Nephron (organoid): ENCODE data around the gene DST.
A peak's percentile ranks its signal among the peaks of the same experiment; 100 is the strongest.

Experiments used
- H3K27ac Mint-ChIP-seq, 3 experiments: 2 replicates each; pipeline ENCODE4 v1.8.0; 2020; ENCODE audit warnings: mixed read lengths in 3 of 3, mild to moderate bottlenecking in 2 of 3, moderate library complexity in 1 of 3
- H3K27me3 Mint-ChIP-seq: 2 replicates; pipeline ENCODE4 v1.8.0; 2021; ENCODE audit warnings: low read depth, mild to moderate bottlenecking, moderate library complexity, mixed read lengths
- H3K36me3 Mint-ChIP-seq: 2 replicates; pipeline ENCODE4 v1.8.0; 2020; ENCODE audit warnings: low read depth, mixed read lengths
- H3K4me1 Mint-ChIP-seq: 2 replicates; pipeline ENCODE4 v1.8.0; 2020; ENCODE audit warnings: mixed read lengths
- H3K4me3 Mint-ChIP-seq, 3 experiments: 2 replicates each; pipeline ENCODE4 v1.8.0; 2020; ENCODE audit warnings: mild to moderate bottlenecking in 3 of 3, mixed read lengths in 3 of 3, moderate library complexity in 2 of 3
- H3K9me3 Mint-ChIP-seq: 2 replicates; pipeline ENCODE4 v1.8.0; 2020; ENCODE audit warnings: mixed read lengths
- TF ChIP-seq, protein P1 (sequence below), 3 experiments: fragments of 200-600 bp; sonication (generic); IDR thresholded peaks; one replicate each; pipeline ENCODE4 v1.5.0; 2021; ENCODE audit warnings: antibody characterized with exemption in 3 of 3; ENCODE audit not compliant: unreplicated experiment in 3 of 3

DST gene

GRCh38 chr6:56433119-56433518 lies 209.6 kb downstream of the DST start:
- no peaks in the 10 kb centered on the region for H3K36me3 Mint-ChIP-seq
- TF ChIP-seq, protein P1, sequence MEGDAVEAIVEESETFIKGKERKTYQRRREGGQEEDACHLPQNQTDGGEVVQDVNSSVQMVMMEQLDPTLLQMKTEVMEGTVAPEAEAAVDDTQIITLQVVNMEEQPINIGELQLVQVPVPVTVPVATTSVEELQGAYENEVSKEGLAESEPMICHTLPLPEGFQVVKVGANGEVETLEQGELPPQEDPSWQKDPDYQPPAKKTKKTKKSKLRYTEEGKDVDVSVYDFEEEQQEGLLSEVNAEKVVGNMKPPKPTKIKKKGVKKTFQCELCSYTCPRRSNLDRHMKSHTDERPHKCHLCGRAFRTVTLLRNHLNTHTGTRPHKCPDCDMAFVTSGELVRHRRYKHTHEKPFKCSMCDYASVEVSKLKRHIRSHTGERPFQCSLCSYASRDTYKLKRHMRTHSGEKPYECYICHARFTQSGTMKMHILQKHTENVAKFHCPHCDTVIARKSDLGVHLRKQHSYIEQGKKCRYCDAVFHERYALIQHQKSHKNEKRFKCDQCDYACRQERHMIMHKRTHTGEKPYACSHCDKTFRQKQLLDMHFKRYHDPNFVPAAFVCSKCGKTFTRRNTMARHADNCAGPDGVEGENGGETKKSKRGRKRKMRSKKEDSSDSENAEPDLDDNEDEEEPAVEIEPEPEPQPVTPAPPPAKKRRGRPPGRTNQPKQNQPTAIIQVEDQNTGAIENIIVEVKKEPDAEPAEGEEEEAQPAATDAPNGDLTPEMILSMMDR (IDR thresholded peaks at IDR 0.05; ENCODE audit: unreplicated experiment in 3 of 3) = no peak
- H3K27ac Mint-ChIP-seq = no peak overlapping the region
- no peak overlapping the region for H3K4me3 Mint-ChIP-seq
- H3K9me3 Mint-ChIP-seq = peaks cover 19% of the 10 kb centered on the region
- no peaks in the 10 kb centered on the region for H3K4me1 Mint-ChIP-seq
- H3K27me3 Mint-ChIP-seq = no peaks in the 10 kb centered on the region

DNA sequence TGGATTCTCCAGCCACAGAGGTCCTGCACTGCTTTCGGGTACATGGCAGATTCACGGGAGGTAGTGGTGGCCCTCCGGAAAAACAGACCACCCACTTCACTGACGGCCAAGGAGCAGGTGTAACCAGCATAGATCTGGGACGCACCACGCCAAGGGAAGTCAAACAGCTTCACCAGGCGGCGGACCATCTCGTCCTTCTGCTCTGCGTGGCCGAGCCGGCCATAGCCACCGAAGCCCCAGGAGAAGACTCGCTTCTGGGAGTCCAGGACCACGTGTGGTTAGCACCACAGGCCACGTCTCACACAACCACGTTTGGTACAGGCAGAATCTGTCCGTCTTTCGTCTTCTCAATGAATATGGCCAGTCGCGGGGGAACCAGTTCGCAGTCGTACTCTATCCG lies 210.5 kb downstream of the DST start:
- no peaks in the 10 kb centered on the region for H3K4me1 Mint-ChIP-seq
- H3K9me3 Mint-ChIP-seq = peaks cover 19% of the 10 kb centered on the region
- no peaks in the 10 kb centered on the region for H3K36me3 Mint-ChIP-seq
- no peaks in the 10 kb centered on the region for H3K27me3 Mint-ChIP-seq
- no peak overlapping the region for H3K4me3 Mint-ChIP-seq
- H3K27ac Mint-ChIP-seq = no peak overlapping the region
- TF ChIP-seq, protein P1 (IDR thresholded peaks at IDR 0.05; ENCODE audit: unreplicated experiment in 3 of 3) = no peak

DNA sequence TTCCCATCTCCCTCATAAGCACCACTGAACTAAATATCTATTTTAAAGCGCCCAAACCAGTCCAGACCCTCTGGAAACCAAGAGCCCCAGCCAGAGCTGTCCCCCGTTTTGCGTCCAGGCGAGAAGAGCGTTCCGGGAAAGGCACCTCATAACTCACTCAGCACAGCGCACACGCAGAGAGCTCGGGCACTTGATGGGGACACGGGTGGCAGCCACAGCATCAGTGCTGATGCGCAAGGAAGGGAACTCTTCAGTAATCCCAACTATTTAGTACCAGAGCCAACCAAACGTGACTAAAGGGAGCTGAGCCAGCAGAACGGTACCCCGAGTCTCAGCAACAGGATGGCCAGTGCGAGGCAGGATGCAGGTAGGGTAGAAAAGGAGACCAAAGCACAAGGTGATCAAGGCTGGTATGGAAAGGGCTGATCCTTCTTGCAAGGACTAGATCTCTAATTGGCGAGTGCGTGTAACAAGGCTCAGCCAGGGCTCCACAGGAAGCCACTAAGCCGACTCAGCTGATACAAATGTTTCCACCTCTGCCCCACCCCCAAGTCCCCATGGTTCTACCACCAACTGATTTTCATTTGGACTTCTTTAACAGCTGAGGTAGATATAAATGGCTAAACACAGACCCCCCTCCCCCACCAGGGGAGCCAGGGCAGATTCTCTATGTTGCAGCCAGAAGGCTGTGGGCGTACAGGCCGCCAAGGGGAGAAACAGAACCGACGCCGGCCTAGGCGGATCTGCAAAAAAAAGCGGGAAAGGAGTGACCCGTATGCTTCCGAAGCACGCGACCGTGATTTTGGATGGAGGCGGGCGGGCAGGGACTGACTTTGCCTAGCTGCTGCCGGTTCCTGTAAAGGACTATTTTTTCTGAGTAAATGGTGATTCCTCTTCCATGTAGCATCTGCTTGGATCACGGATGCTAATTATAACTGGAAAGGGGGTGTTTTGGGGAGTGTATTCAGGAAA lies 211.8 kb downstream of the DST start:
- TF ChIP-seq, protein P1 (IDR thresholded peaks at IDR 0.05; ENCODE audit: unreplicated experiment in 3 of 3) = no peak
- Mint-ChIP-seq H3K27ac (no peak overlapping the region), H3K27me3 (no peaks in the 10 kb centered on the region), H3K4me3 (no peak overlapping the region), H3K4me1 (no peaks in the 10 kb centered on the region), H3K36me3 (no peaks in the 10 kb centered on the region), H3K9me3 (peaks cover 19% of the 10 kb centered on the region)

GRCh38 chr6:56424542-56425083 lies 218.1 kb downstream of the DST start:
- peaks cover 8% of the 10 kb centered on the region for H3K4me1 Mint-ChIP-seq
- TF ChIP-seq, protein P1 (IDR thresholded peaks at IDR 0.05; ENCODE audit: unreplicated experiment in 3 of 3) = no peak
- no peak overlapping the region for H3K4me3 Mint-ChIP-seq
- H3K36me3 Mint-ChIP-seq = no peaks in the 10 kb centered on the region
- peak overlapping the region in 1 of 3 experiments; percentile 19 for H3K27ac Mint-ChIP-seq
- no peaks in the 10 kb centered on the region for H3K9me3 Mint-ChIP-seq
- H3K27me3 Mint-ChIP-seq = no peaks in the 10 kb centered on the region

DNA sequence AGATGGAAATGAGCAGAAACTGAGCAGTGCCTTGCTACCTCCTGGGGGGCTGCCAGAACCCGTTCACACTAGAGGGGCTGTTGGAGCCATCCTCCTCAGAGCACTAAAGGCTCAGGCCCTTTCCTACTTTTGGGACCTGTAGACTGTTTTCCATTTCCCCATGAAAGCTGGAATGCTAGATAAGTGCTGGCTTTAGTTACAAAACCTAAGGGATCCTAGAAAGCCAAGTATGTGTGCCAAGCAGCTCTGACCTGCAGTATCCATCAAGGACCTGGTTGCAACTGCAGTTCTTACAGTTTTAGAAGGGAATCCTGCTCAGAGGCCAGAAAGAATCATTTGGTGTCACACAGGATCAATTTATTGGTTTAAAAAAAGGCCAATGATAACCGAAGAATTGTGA lies 218.6 kb downstream of the DST start:
- Mint-ChIP-seq H3K27me3 (no peaks in the 10 kb centered on the region), H3K36me3 (no peaks in the 10 kb centered on the region), H3K27ac (peak overlapping the region in 1 of 3 experiments; percentile 19), H3K9me3 (no peaks in the 10 kb centered on the region), H3K4me3 (no peak overlapping the region), H3K4me1 (peaks cover 14% of the 10 kb centered on the region)
- TF ChIP-seq, protein P1 (IDR thresholded peaks at IDR 0.05; ENCODE audit: unreplicated experiment in 3 of 3) = no peak
